Peyer's patch (tissue), 4 donors: Measurements from ENCODE around the gene ARPC1B.

Experiments
- CTCF ChIP-seq, 6 experiments: fragments of 450-650 bp in 4 of 6; fragments of 200-600 bp in 2 of 6; sonication (generic) in 1 of 6; IDR thresholded peaks; one replicate each; pipeline ENCODE4 v1.5.1; 2017 to 2019; ENCODE audit warnings: antibody characterized with exemption in 6 of 6, mild to moderate bottlenecking in 3 of 6, moderate library complexity in 1 of 6
- POLR2A ChIP-seq, 2 donors: fragments of 450-650 bp; IDR thresholded peaks; one replicate each; pipeline ENCODE4 v1.5.1; 2017; ENCODE audit warnings: antibody characterized with exemption in 2 of 2, mild to moderate bottlenecking in 2 of 2, moderate library complexity in 2 of 2

GRCh38 chr7:99363286-99363685, 11.2 kb upstream of the ARPC1B start:
- TF ChIP-seq CTCF (IDR thresholded peaks at IDR 0.05) (no peak), POLR2A (IDR thresholded peaks at IDR 0.05) (no peak)
